K562 (cell line): ENCODE measurements around the gene TCAP. TPM values are rescaled to one million over a fixed set of nuclear protein-coding genes. Genes with fewer than 3 reads are reported as not detected.
A peak's percentile ranks its signal among the peaks of the same experiment; 100 is the strongest.

ENCODE experiments used
- BCL6 ChIP-seq: fragments of 250-450 bp; sonication (Bioruptor Pico); IDR thresholded peaks from 2 replicates; pipeline ENCODE4 v1.4.0; 2020
- BRD9 ChIP-seq: fragments of 450-650 bp; IDR thresholded peaks from 2 replicates; pipeline ENCODE4 v1.6.1; 2018; ENCODE audit warnings: low read depth; ENCODE audit not compliant: partially characterized antibody
- HLTF ChIP-seq: fragments of 450-650 bp; IDR thresholded peaks from 2 replicates; pipeline ENCODE4 v1.6.1; 2016
- MEF2A ChIP-seq: IDR thresholded peaks from 2 replicates; pipeline ENCODE4 v1.6.1; 2011; ENCODE audit warnings: low read depth, mild to moderate bottlenecking, low read length, moderate library complexity; ENCODE audit not compliant: control insufficient read depth
- MYNN ChIP-seq, 2 experiments: sonication (generic); formaldehyde crosslinking in 1 of 2; IDR thresholded peaks; 2 replicates each; pipeline versions ENCODE4 v1.5.0 to v1.6.1; 2016 to 2020; ENCODE audit warnings: antibody characterized with exemption in 1 of 2, missing genetic modification reagents in 1 of 2
- NONO ChIP-seq, 2 experiments: fragments of 200-400 bp in 1 of 2; fragments of 450-650 bp in 1 of 2; formaldehyde crosslinking in 1 of 2; IDR thresholded peaks; 2 replicates each; pipeline ENCODE4 v1.6.1; 2017; ENCODE audit warnings: low read depth in 2 of 2, mild to moderate bottlenecking in 2 of 2, moderate library complexity in 2 of 2, low read length in 1 of 2
- PHF20 ChIP-seq: fragments of 450-650 bp; IDR thresholded peaks from 2 replicates; pipeline ENCODE4 v1.6.1; 2018; ENCODE audit not compliant: partially characterized antibody
- PHF8 ChIP-seq: fragments of 200-600 bp; sonication (generic); IDR thresholded peaks from 2 replicates; pipeline ENCODE4 v1.6.1; 2012; ENCODE audit warnings: mixed run types, mild to moderate bottlenecking, inconsistent platforms, low read length, moderate library complexity, borderline replicate concordance
- PHTF2 ChIP-seq: fragments of 250-450 bp; sonication (Bioruptor Pico); IDR thresholded peaks from 2 replicates; pipeline ENCODE4 v1.5.0; 2021; ENCODE audit warnings: mild to moderate bottlenecking
- RAD51 ChIP-seq: fragments of 450-650 bp; IDR thresholded peaks from 2 replicates; pipeline ENCODE4 v1.7.1; 2016; ENCODE audit warnings: low read depth, mild to moderate bottlenecking, borderline replicate concordance
- RBM34 ChIP-seq: fragments of 200-400 bp; formaldehyde crosslinking; IDR thresholded peaks from 2 replicates; pipeline ENCODE4 v1.6.1; 2018; ENCODE audit warnings: low read length, borderline replicate concordance; ENCODE audit not compliant: insufficient read depth
- RFX5 ChIP-seq: IDR thresholded peaks from 2 replicates; pipeline ENCODE4 v1.6.1; 2011; ENCODE audit warnings: low read depth, mild to moderate bottlenecking, improper control_type of control experiment, low read length
- RHOXF2B ChIP-seq: fragments of 250-450 bp; sonication (Bioruptor Pico); conservative IDR thresholded peaks from 2 replicates; pipeline ENCODE4 v1.5.1; 2021
- RUNX1 ChIP-seq: sonication (generic); IDR thresholded peaks from 2 replicates; pipeline ENCODE4 v1.6.1; 2016; ENCODE audit warnings: antibody characterized with exemption, low read depth
- SMAD4 ChIP-seq: fragments of 250-450 bp; sonication (Bioruptor Pico); conservative IDR thresholded peaks from 2 replicates; pipeline ENCODE4 v1.8.0; 2021; ENCODE audit warnings: inconsistent platforms, mild to moderate bottlenecking, moderate library complexity
- SMC3 ChIP-seq: conservative IDR thresholded peaks from 2 replicates; pipeline ENCODE4 v1.6.1; 2011; ENCODE audit warnings: low read depth, low read length, improper control_type of control experiment; ENCODE audit not compliant: insufficient read depth
- TCF3 ChIP-seq: sonication (generic); formaldehyde crosslinking; IDR thresholded peaks from 2 replicates; pipeline ENCODE4 v1.4.0; 2020; ENCODE audit warnings: mild to moderate bottlenecking, missing genetic modification reagents
- ZNF143 ChIP-seq: sonication (generic); formaldehyde crosslinking; IDR thresholded peaks from 2 replicates; pipeline ENCODE4 v1.9.0; 2022; ENCODE audit warnings: mild to moderate bottlenecking, missing genetic modification reagents
- ZNF146 ChIP-seq: IDR thresholded peaks from one replicate; pipeline ENCODE4 v1.6.1; 2018; ENCODE audit warnings: missing compliant biosample characterization; ENCODE audit not compliant: unreplicated experiment
- polyA plus RNA-seq, 8 experiments: library from polyadenylated mRNA; depleted of rRNA in 4 of 8; stranded (reverse) in 5 of 8; unstranded in 3 of 8; fragments of >200 nt; fragmentation: Nextera tagmentation in 2 of 8; fragmentation: Illumina TruSeq in 1 of 8; extraction: Ambion mirVana in 2 of 8; extraction: Trizol in 1 of 8; gene quantifications; 2 replicates each; pipeline versions ENCODE4 v1.2.1 to v1.2.3, GENCODE V29; 2011 to 2014; ENCODE audit warnings: inconsistent platforms in 1 of 8, missing spikeins in 1 of 8
- total RNA-seq, 7 experiments: library from RNA; depleted of rRNA in 6 of 7; stranded (reverse); fragments of >200 nt in 6 of 7; fragmentation: Illumina TruSeq in 2 of 7; extraction: Trizol in 2 of 7; gene quantifications; 2 replicates each; pipeline versions ENCODE4 v1.2.1 to v1.2.3, GENCODE V29; 2011 to 2021; ENCODE audit warnings: low replicate concordance in 1 of 7
- TF ChIP-seq, protein P1 (sequence below): sonication (generic); formaldehyde crosslinking; IDR thresholded peaks from 2 replicates; pipeline ENCODE4 v1.8.0; 2023; ENCODE audit warnings: mild to moderate bottlenecking, missing genetic modification reagents
- TF ChIP-seq, protein P2 (sequence below): fragments of 450-650 bp; IDR thresholded peaks from 2 replicates; pipeline ENCODE4 v1.6.1; 2016; ENCODE audit warnings: borderline replicate concordance
- TF ChIP-seq, protein P3 (sequence below): sonication (generic); formaldehyde crosslinking; IDR thresholded peaks from 2 replicates; pipeline ENCODE4 v1.8.1; 2023; ENCODE audit warnings: mild to moderate bottlenecking, missing genetic modification reagents

TCAP gene
- total and polyA plus RNA-seq, 9 of the 15 experiments (the other 6 are each of a cell fraction or from before 2014, with no cell fraction given): 0.33 to 1.4 (median 0.82) TPM; not detected in 2

DNA sequence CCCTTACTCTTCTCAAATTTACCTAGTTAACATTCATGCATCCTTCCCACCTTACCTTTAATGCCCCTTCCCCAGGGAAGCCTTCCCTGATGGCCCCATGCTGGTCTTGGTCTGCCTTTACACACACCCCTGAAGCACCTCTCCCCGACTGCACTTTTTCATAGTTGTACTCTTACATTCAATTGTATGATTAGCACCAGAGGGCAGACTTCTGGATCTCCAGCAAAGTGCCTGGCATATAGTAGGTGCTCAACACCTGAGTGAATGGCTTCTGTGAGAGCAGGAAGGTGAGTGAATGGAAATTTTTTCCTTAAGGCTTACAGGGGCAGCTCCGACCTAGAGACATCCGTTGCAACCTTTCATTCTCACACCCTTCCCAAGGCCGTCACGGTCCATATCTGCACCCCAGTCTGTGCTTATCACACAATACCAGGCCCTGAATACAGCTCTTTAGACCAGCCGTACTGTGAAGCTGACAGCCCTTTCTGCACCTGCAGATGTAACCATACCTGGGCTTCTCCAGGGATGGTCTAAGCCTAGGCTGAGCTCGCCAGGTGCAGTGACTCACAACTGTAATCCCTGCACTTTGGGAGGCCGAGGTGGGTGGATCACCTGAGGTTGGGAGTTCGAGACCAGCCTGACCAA lies 18.3 kb downstream of the TCAP start (continued):
- TF ChIP-seq, protein P1, sequence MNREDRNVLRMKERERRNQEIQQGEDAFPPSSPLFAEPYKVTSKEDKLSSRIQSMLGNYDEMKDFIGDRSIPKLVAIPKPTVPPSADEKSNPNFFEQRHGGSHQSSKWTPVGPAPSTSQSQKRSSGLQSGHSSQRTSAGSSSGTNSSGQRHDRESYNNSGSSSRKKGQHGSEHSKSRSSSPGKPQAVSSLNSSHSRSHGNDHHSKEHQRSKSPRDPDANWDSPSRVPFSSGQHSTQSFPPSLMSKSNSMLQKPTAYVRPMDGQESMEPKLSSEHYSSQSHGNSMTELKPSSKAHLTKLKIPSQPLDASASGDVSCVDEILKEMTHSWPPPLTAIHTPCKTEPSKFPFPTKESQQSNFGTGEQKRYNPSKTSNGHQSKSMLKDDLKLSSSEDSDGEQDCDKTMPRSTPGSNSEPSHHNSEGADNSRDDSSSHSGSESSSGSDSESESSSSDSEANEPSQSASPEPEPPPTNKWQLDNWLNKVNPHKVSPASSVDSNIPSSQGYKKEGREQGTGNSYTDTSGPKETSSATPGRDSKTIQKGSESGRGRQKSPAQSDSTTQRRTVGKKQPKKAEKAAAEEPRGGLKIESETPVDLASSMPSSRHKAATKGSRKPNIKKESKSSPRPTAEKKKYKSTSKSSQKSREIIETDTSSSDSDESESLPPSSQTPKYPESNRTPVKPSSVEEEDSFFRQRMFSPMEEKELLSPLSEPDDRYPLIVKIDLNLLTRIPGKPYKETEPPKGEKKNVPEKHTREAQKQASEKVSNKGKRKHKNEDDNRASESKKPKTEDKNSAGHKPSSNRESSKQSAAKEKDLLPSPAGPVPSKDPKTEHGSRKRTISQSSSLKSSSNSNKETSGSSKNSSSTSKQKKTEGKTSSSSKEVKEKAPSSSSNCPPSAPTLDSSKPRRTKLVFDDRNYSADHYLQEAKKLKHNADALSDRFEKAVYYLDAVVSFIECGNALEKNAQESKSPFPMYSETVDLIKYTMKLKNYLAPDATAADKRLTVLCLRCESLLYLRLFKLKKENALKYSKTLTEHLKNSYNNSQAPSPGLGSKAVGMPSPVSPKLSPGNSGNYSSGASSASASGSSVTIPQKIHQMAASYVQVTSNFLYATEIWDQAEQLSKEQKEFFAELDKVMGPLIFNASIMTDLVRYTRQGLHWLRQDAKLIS (CRISPR knock-in tag): no peak
- no peak for TF ChIP-seq NONO (IDR thresholded peaks at IDR 0.05; ENCODE audit: low read depth in 2 of 2, low read length in 1 of 2)
- TF ChIP-seq SMAD4: no peak
- TF ChIP-seq RBM34: no peak
- TF ChIP-seq RHOXF2B: no peak
- no peak for TF ChIP-seq MEF2A
- peak; percentile 86 for TF ChIP-seq TCF3
- no peak for TF ChIP-seq HLTF
- no peak for TF ChIP-seq PHF20
- TF ChIP-seq SMC3: no peak
- TF ChIP-seq ZNF143 (CRISPR knock-in tag): no peak
- TF ChIP-seq, protein P2, sequence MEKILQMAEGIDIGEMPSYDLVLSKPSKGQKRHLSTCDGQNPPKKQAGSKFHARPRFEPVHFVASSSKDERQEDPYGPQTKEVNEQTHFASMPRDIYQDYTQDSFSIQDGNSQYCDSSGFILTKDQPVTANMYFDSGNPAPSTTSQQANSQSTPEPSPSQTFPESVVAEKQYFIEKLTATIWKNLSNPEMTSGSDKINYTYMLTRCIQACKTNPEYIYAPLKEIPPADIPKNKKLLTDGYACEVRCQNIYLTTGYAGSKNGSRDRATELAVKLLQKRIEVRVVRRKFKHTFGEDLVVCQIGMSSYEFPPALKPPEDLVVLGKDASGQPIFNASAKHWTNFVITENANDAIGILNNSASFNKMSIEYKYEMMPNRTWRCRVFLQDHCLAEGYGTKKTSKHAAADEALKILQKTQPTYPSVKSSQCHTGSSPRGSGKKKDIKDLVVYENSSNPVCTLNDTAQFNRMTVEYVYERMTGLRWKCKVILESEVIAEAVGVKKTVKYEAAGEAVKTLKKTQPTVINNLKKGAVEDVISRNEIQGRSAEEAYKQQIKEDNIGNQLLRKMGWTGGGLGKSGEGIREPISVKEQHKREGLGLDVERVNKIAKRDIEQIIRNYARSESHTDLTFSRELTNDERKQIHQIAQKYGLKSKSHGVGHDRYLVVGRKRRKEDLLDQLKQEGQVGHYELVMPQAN: no peak
- no peak for TF ChIP-seq ZNF146 (CRISPR knock-in tag)
- no peak for TF ChIP-seq BCL6 (CRISPR knock-in tag)
- TF ChIP-seq MYNN (IDR thresholded peaks at IDR 0.05): no peak
- no peak for TF ChIP-seq MYNN (CRISPR knock-in tag; IDR thresholded peaks at IDR 0.05)
- no peak for TF ChIP-seq PHF8
- TF ChIP-seq PHTF2 (CRISPR knock-in tag): no peak
- TF ChIP-seq, protein P3, sequence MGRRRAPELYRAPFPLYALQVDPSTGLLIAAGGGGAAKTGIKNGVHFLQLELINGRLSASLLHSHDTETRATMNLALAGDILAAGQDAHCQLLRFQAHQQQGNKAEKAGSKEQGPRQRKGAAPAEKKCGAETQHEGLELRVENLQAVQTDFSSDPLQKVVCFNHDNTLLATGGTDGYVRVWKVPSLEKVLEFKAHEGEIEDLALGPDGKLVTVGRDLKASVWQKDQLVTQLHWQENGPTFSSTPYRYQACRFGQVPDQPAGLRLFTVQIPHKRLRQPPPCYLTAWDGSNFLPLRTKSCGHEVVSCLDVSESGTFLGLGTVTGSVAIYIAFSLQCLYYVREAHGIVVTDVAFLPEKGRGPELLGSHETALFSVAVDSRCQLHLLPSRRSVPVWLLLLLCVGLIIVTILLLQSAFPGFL (CRISPR knock-in tag): no peak
- no peak for TF ChIP-seq BRD9
- TF ChIP-seq RFX5: no peak
- no peak for TF ChIP-seq RUNX1
- no peak for TF ChIP-seq RAD51
